Kidney (tissue), 14 donors: Measurements from ENCODE around the gene ZNF276. TPM values are rescaled to one million over a fixed set of nuclear protein-coding genes. Genes with fewer than 3 reads are reported as not detected.

Experiments
- DNase-seq, 5 donors: peaks; one replicate each; pipeline ENCODE4 v3.0.0-alpha.2; 2013 to 2020
- FAIRE-seq: peaks from 2 replicates; lab custom pipeline; 2012; peaks lifted over from hg19 to GRCh38; lab: Jason Lieb, UNC
- H3K27ac ChIP-seq, 2 donors: one replicate each; pipeline ENCODE4 v1.7.0; 2013; ENCODE audit warnings: low read depth in 2 of 2, low read length in 2 of 2, inconsistent platforms in 1 of 2
- H3K27me3 ChIP-seq: one replicate; pipeline ENCODE4 v1.7.1; 2013; ENCODE audit warnings: low read length, inconsistent platforms; ENCODE audit not compliant: control insufficient read depth, insufficient read depth
- H3K36me3 ChIP-seq, 3 donors: one replicate each; pipeline versions ENCODE4 v1.7.0 to v1.7.1; 2013; ENCODE audit warnings: low read length in 3 of 3, control low read depth in 1 of 3, inconsistent platforms in 1 of 3; ENCODE audit not compliant: insufficient read depth in 3 of 3, control insufficient read depth in 2 of 3
- H3K4me1 ChIP-seq, 3 donors: one replicate each; pipeline versions ENCODE4 v1.7.0 to v1.7.1; 2013; ENCODE audit warnings: low read length in 3 of 3, inconsistent platforms in 1 of 3, low read depth in 1 of 3; ENCODE audit not compliant: control insufficient read depth in 2 of 3, insufficient read depth in 2 of 3
- H3K4me3 ChIP-seq, 3 donors: one replicate each; pipeline versions ENCODE4 v1.7.0 to v1.8.1; 2013; ENCODE audit warnings: low read length in 3 of 3, control low read depth in 1 of 3, inconsistent platforms in 1 of 3
- H3K9ac ChIP-seq, 3 donors: one replicate each; pipeline versions ENCODE4 v1.7.0 to v1.7.1; 2013; ENCODE audit warnings: low read length in 3 of 3, control low read depth in 1 of 3, inconsistent platforms in 1 of 3
- H3K9me3 ChIP-seq, 3 donors: one replicate each; pipeline versions ENCODE4 v1.7.0 to v1.7.1; 2013; ENCODE audit warnings: low read length in 3 of 3, control low read depth in 1 of 3, inconsistent platforms in 1 of 3; ENCODE audit not compliant: control insufficient read depth in 2 of 3, insufficient read depth in 1 of 3
- intact Hi-C: fragments of 100-400 bp; cut with DNase I; formaldehyde crosslinking; loops from one replicate; pipeline ENCODE4 v1.11.1; 2022
- polyA plus RNA-seq: library from polyadenylated mRNA; stranded (reverse); fragments of 350-450 nt; fragmentation: Illumina TruSeq; extraction: RNeasy Lipid Tissue Mini Kit (QIAGEN cat#74804); gene quantifications from one replicate; pipeline ENCODE4 v1.2.3, GENCODE V29; 2014; ENCODE audit warnings: low read depth, low replicate concordance; ENCODE audit not compliant: insufficient read depth
- total RNA-seq: library from RNA; stranded (reverse); fragmentation: NEBNext Ultra II Directional; extraction: Animal tissue kit (Norgen Biotek cat#: 25700); gene quantifications from one replicate; pipeline ENCODE4 v1.2.1, GENCODE V29; 2021
- TF ChIP-seq, protein P1 (sequence below): IDR thresholded peaks from 3 replicates; pipeline ENCODE4 v1.5.1; 2012; ENCODE audit warnings: mild to moderate bottlenecking, moderate library complexity, borderline replicate concordance; ENCODE audit not compliant: insufficient read depth; ENCODE audit errors: extremely low read depth
- donor health status: control.
- donor health status: control.
- donor health status: control.
- donor health status: control.
- donor health status: control.
- donor health status: DM: yes; HTN: yes; CAD: no.
- donor health status: Normal renal cell carcinoma (clear cell type).

Gene ZNF276
- total and polyA plus RNA-seq, 2 donors from 2014 or later: 16.4 to 35.4 TPM

- Histone ChIP-seq H3K36me3 (peaks cover 2 to 36% (median 16%) of the 10 kb centered on the region in 3 donors), H3K4me3 (no peak overlapping the region), H3K9me3 (no peaks in the 10 kb centered on the region), H3K9ac (no peak overlapping the region), H3K27me3 (no peaks in the 10 kb centered on the region), H3K27ac (no peak overlapping the region), H3K4me1 (no peaks in the 10 kb centered on the region)
- FAIRE-seq: no peak
- intact Hi-C loops: no loop called here
- TF ChIP-seq, protein P1, sequence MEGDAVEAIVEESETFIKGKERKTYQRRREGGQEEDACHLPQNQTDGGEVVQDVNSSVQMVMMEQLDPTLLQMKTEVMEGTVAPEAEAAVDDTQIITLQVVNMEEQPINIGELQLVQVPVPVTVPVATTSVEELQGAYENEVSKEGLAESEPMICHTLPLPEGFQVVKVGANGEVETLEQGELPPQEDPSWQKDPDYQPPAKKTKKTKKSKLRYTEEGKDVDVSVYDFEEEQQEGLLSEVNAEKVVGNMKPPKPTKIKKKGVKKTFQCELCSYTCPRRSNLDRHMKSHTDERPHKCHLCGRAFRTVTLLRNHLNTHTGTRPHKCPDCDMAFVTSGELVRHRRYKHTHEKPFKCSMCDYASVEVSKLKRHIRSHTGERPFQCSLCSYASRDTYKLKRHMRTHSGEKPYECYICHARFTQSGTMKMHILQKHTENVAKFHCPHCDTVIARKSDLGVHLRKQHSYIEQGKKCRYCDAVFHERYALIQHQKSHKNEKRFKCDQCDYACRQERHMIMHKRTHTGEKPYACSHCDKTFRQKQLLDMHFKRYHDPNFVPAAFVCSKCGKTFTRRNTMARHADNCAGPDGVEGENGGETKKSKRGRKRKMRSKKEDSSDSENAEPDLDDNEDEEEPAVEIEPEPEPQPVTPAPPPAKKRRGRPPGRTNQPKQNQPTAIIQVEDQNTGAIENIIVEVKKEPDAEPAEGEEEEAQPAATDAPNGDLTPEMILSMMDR: no peak
- DNase-seq: no peak
Observed at GRCh38 chr16:89739383-89739782, 18.0 kb downstream of the ZNF276 start.

GRCh38 chr16:89741342-89742014, 20.1 kb downstream of the ZNF276 start:
- peaks cover 0 to 24% (median 14%) of the 10 kb centered on the region in 3 donors for H3K36me3 ChIP-seq
- FAIRE-seq: no peak
- intact Hi-C loops: no loop called here

DNA sequence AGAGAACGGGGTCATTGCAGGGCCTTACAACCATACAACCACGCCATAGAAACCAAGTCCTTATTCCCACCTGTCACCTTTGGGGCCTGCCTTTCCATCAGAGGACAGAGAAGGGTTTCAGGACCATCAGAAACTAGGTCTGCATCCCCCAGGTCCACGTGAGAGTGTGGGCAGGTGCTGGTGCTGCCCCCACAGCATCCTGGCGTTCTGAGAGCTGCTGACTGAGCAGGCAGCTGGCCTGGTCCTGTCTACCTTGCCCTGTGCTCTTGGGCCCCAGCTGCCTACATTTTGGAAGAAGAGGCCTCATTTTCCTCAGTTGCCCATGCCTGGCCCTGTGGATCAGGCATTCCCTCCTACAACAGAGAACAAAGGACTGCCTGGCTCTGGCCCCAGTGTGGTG, 21.6 kb downstream of the ZNF276 start:
- Histone ChIP-seq H3K4me3 (no peak overlapping the region), H3K9ac (no peak overlapping the region), H3K36me3 (peaks cover 0 to 13% (median 8%) of the 10 kb centered on the region in 3 donors), H3K9me3 (no peaks in the 10 kb centered on the region), H3K27me3 (no peaks in the 10 kb centered on the region), H3K27ac (no peak overlapping the region), H3K4me1 (no peaks in the 10 kb centered on the region)
- TF ChIP-seq, protein P1: no peak
- DNase-seq: no peak
- intact Hi-C loops: no loop called here
- no peak for FAIRE-seq

More at GRCh38 chr16:89741342-89742014, 20.1 kb downstream of the ZNF276 start:
- Histone ChIP-seq H3K27me3 (no peaks in the 10 kb centered on the region), H3K4me3 (no peak overlapping the region), H3K9me3 (no peaks in the 10 kb centered on the region), H3K27ac (no peak overlapping the region), H3K4me1 (no peaks in the 10 kb centered on the region), H3K9ac (no peak overlapping the region)
- no peak for DNase-seq
- TF ChIP-seq, protein P1: no peak
